ENCODE measurements around the gene LIME1. TPM values are rescaled to one million over a fixed set of nuclear protein-coding genes. Genes with fewer than 3 reads are reported as not detected.
A peak's percentile ranks its signal among the peaks of the same experiment; 100 is the strongest.

LIME1 gene
- total RNA-seq, 1 donor, result 2.9 TPM

- H2AFZ ChIP-seq (ENCODE audit: low read length), result no peak overlapping the region
- peaks cover 22% of the 10 kb centered on the region for H3K36me3 ChIP-seq (ENCODE audit: insufficient read depth, low read length)
- no peak overlapping the region for H3K4me2 ChIP-seq (ENCODE audit: insufficient read depth, low read length)
- TF ChIP-seq, protein P1, sequence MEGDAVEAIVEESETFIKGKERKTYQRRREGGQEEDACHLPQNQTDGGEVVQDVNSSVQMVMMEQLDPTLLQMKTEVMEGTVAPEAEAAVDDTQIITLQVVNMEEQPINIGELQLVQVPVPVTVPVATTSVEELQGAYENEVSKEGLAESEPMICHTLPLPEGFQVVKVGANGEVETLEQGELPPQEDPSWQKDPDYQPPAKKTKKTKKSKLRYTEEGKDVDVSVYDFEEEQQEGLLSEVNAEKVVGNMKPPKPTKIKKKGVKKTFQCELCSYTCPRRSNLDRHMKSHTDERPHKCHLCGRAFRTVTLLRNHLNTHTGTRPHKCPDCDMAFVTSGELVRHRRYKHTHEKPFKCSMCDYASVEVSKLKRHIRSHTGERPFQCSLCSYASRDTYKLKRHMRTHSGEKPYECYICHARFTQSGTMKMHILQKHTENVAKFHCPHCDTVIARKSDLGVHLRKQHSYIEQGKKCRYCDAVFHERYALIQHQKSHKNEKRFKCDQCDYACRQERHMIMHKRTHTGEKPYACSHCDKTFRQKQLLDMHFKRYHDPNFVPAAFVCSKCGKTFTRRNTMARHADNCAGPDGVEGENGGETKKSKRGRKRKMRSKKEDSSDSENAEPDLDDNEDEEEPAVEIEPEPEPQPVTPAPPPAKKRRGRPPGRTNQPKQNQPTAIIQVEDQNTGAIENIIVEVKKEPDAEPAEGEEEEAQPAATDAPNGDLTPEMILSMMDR (IDR thresholded peaks at IDR 0.05; ENCODE audit: extremely low read depth, low read depth, low read length), result no peak
- H3K4me1 ChIP-seq (ENCODE audit: insufficient read depth, low read length), result peaks cover 9% of the 10 kb centered on the region
- no peak overlapping the region for H3K27ac ChIP-seq (ENCODE audit: low read depth, low read length)
- H3K9me3 ChIP-seq (ENCODE audit: low read depth, low read length), result no peaks in the 10 kb centered on the region
- no peak overlapping the region for H3K4me3 ChIP-seq (ENCODE audit: insufficient read depth, low read length)
- peaks cover 8% of the 10 kb centered on the region for H4K20me1 ChIP-seq (ENCODE audit: insufficient read depth, low read length)
- H3K27me3 ChIP-seq (ENCODE audit: insufficient read depth, low read length), result no peaks in the 10 kb centered on the region
- peaks cover 4% of the 10 kb centered on the region for H3K79me2 ChIP-seq (ENCODE audit: insufficient read depth, low read length)
- peak; percentile 88 for DNase-seq (ENCODE audit: insufficient read length, low spot score, missing footprints)
These were observed 6.0 kb downstream of the LIME1 start for GRCh38 chr20:63742381-63743024.

DNA sequence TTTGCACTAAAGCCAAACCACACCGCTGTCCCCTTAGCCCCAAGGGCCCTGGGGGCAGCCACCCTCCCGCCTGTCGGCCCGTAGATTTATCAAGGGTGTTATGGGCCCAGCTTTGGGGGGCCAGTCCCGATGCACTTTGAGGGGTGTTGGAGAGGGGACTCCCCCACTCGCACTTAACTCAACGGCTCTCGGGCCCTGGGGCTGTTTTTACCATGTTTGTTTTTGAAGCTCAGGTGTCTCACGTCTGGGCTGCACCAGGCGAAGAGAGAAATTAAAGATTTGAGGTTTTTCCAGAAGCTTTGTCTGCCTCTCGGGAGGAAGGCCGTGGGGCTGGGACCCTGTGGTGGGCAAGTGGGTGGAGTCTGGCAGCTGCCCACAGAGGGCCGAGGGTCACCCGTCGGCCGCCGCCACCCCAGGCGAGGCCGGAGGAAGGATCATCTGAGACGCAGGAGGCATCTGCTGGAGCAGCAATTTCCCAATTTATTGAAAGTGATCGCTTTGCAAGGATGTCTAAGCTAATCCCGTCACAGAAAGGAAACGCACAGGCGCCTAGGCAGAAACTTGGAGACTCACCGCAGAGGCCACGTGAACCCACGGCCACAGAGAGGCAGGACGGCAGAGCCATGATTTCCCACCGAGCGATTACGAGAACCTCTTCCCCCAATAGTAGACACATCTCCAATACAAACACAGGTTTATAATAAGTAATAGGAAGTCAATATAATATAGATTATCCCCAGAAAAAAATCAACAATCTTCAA, 6.9 kb downstream of the LIME1 start:
- peak; percentile 74 for DNase-seq (ENCODE audit: insufficient read length, low spot score, missing footprints)
- Histone ChIP-seq H3K9me3 (ENCODE audit: low read depth, low read length) (no peaks in the 10 kb centered on the region), H2AFZ (ENCODE audit: low read length) (no peak overlapping the region), H3K27ac (ENCODE audit: low read depth, low read length) (no peak overlapping the region), H3K36me3 (ENCODE audit: insufficient read depth, low read length) (peaks cover 22% of the 10 kb centered on the region), H3K4me2 (ENCODE audit: insufficient read depth, low read length) (no peak overlapping the region), H3K4me1 (ENCODE audit: insufficient read depth, low read length) (peaks cover 9% of the 10 kb centered on the region), H3K27me3 (ENCODE audit: insufficient read depth, low read length) (no peaks in the 10 kb centered on the region), H3K79me2 (ENCODE audit: insufficient read depth, low read length) (peaks cover 4% of the 10 kb centered on the region), H4K20me1 (ENCODE audit: insufficient read depth, low read length) (peaks cover 8% of the 10 kb centered on the region), H3K4me3 (ENCODE audit: insufficient read depth, low read length) (no peak overlapping the region)
- TF ChIP-seq, protein P1 (IDR thresholded peaks at IDR 0.05; ENCODE audit: extremely low read depth, low read depth, low read length), result no peak

- Histone ChIP-seq H3K4me2 (ENCODE audit: insufficient read depth, low read length) (no peak overlapping the region), H3K27me3 (ENCODE audit: insufficient read depth, low read length) (no peaks in the 10 kb centered on the region), H3K4me3 (ENCODE audit: insufficient read depth, low read length) (no peak overlapping the region), H3K79me2 (ENCODE audit: insufficient read depth, low read length) (peaks cover 4% of the 10 kb centered on the region), H3K27ac (ENCODE audit: low read depth, low read length) (no peak overlapping the region), H4K20me1 (ENCODE audit: insufficient read depth, low read length) (peaks cover 8% of the 10 kb centered on the region), H2AFZ (ENCODE audit: low read length) (no peak overlapping the region), H3K9me3 (ENCODE audit: low read depth, low read length) (no peaks in the 10 kb centered on the region), H3K4me1 (ENCODE audit: insufficient read depth, low read length) (peaks cover 9% of the 10 kb centered on the region), H3K36me3 (ENCODE audit: insufficient read depth, low read length) (peaks cover 22% of the 10 kb centered on the region)
- peak; percentile 63 for DNase-seq (ENCODE audit: insufficient read length, low spot score, missing footprints)
- TF ChIP-seq, protein P1 (IDR thresholded peaks at IDR 0.05; ENCODE audit: extremely low read depth, low read depth, low read length), result no peak
These were observed 7.7 kb downstream of the LIME1 start for GRCh38 chr20:63744158-63744557.

Measured in osteoblast (primary cell).